Ovary (tissue), 9 donors: ENCODE results near the gene CDCA4. TPM values are rescaled to one million over a fixed set of nuclear protein-coding genes. Genes with fewer than 3 reads are reported as not detected.

Source experiments
- DNase-seq, 5 donors: peaks; one replicate each; pipeline ENCODE4 v3.0.0-alpha.2; 2019 to 2020
- H3K27ac ChIP-seq, 2 donors: fragments of 200-600 bp; one replicate each; pipeline versions ENCODE4 v1.5.1 to v1.8.0; 2019 to 2022
- H3K27me3 ChIP-seq: fragments of 200-600 bp; one replicate; pipeline ENCODE4 v1.8.0; 2022
- H3K36me3 ChIP-seq: fragments of 200-600 bp; sonication (generic); one replicate; pipeline ENCODE4 v1.5.1; 2019
- H3K4me1 ChIP-seq: one replicate; pipeline ENCODE4 v1.8.1; 2013; ENCODE audit warnings: mild to moderate bottlenecking, moderate library complexity; ENCODE audit not compliant: insufficient read depth
- H3K4me3 ChIP-seq: fragments of 200-600 bp; sonication (generic); one replicate; pipeline ENCODE4 v1.5.1; 2017
- H3K9me3 ChIP-seq, 2 donors: fragments of 200-600 bp in 1 of 2; sonication (generic) in 1 of 2; one replicate each; pipeline versions ENCODE4 v1.5.1 to v1.8.1; 2013 to 2019; ENCODE audit warnings: mild to moderate bottlenecking in 1 of 2, moderate library complexity in 1 of 2
- CTCF ChIP-seq, 3 donors: fragments of 450-650 bp in 2 of 3; fragments of 200-600 bp in 1 of 3; IDR thresholded peaks; one replicate each; pipeline versions ENCODE4 v1.5.1 to v1.8.0; 2016 to 2022; ENCODE audit warnings: antibody characterized with exemption in 3 of 3, mild to moderate bottlenecking in 1 of 3
- EP300 ChIP-seq: sonication (generic); formaldehyde crosslinking; IDR thresholded peaks from one replicate; pipeline ENCODE4 v1.6.1; 2017; ENCODE audit warnings: antibody characterized with exemption
- POLR2A ChIP-seq: fragments of 450-650 bp; IDR thresholded peaks from one replicate; pipeline ENCODE4 v1.6.1; 2017; ENCODE audit warnings: antibody characterized with exemption, mild to moderate bottlenecking, moderate library complexity
- WGBS, 3 donors: extraction: QIAGEN DNeasy Blood & Tissue Kit in 1 of 3; methylation state at CpG; one replicate each; pipeline versions ENCODE4 v1.1.5 to v1.1.7; 2013 to 2017; 5-methylcytosine and 5-hydroxymethylcytosine counted together
- intact Hi-C, 4 donors: fragments of 100-400 bp; cut with DNase I; formaldehyde crosslinking; loops; one replicate each; pipeline versions ENCODE4 v1.11.0 to v1.15.1; 2022 to 2023
- polyA plus RNA-seq, 2 donors: library from polyadenylated mRNA; stranded (reverse); fragments of 200-250 nt in 1 of 2; fragments of 350-450 nt in 1 of 2; fragmentation: Illumina TruSeq in 1 of 2; extraction: RNeasy Lipid Tissue Mini Kit (QIAGEN cat#74804) in 1 of 2; gene quantifications; one replicate each; pipeline ENCODE4 v1.2.3, GENCODE V29; 2013 to 2014
- total RNA-seq, 7 donors: library from RNA; depleted of rRNA in 2 of 7; stranded (reverse); fragments of >200 nt in 2 of 7; fragmentation: NEBNext Ultra II Directional in 3 of 7; extraction: Animal tissue kit (Norgen Biotek cat#: 25700) in 3 of 7; gene quantifications; one replicate each; pipeline versions ENCODE4 v1.1.0 to v1.2.4, GENCODE V29; 2016 to 2023
- donor health status: DM: no; HTN: no; CAD: no; lungs with moderate emphysema.
- donor health status: DM: no; HTN: no; CAD: no.
- donor health status: Bipolar disorder and iron deficiency.
- donor health status: DM: yes; HTN: yes; CAD: no.
- donor health status: DM: no; HTN: no; CAD: no.
- donor health status: DM: yes; HTN: yes; CAD: no.

CDCA4 gene
- total and polyA plus RNA-seq, 9 donors = 2.9 to 9.4 (median 7.4) TPM

GRCh38 chr14:104996483-104996882 is 24.4 kb downstream of the CDCA4 start:
- H3K27ac ChIP-seq = no peak overlapping the region
- H3K36me3 ChIP-seq = no peaks in the 10 kb centered on the region
- no peak overlapping the region for H3K4me3 ChIP-seq
- no peaks in the 10 kb centered on the region for H3K27me3 ChIP-seq
- H3K9me3 ChIP-seq = no peaks in the 10 kb centered on the region
- intact Hi-C loops = no loop called here
- no peak for TF ChIP-seq CTCF (IDR thresholded peaks at IDR 0.05)
- no peak for TF ChIP-seq EP300
- TF ChIP-seq POLR2A = no peak
- 76 to 84% (median 81%) methylated on average over 13 of the region's 13 CpGs for WGBS, 3 donors
- no peaks in the 10 kb centered on the region for H3K4me1 ChIP-seq
- DNase-seq = no peak

- Histone ChIP-seq H3K36me3 (no peaks in the 10 kb centered on the region), H3K27me3 (no peaks in the 10 kb centered on the region), H3K9me3 (no peaks in the 10 kb centered on the region), H3K4me1 (no peaks in the 10 kb centered on the region), H3K4me3 (no peak overlapping the region), H3K27ac (no peak overlapping the region)
- intact Hi-C loops = no loop called here
- TF ChIP-seq CTCF (IDR thresholded peaks at IDR 0.05) (no peak), POLR2A (no peak)
- DNase-seq = no peak
- WGBS, 3 donors = 70 to 78% (median 73%) methylated on average over 5 of the region's 5 CpGs
Observed at GRCh38 chr14:104996032-104996431, 24.9 kb downstream of the CDCA4 start.

GRCh38 chr14:104994978-104995377 is 25.9 kb downstream of the CDCA4 start:
- no peaks in the 10 kb centered on the region for H3K36me3 ChIP-seq
- 75 to 83% (median 76%) methylated on average over 6 of the region's 6 CpGs for WGBS, 3 donors
- no peak overlapping the region for H3K27ac ChIP-seq
- no peaks in the 10 kb centered on the region for H3K27me3 ChIP-seq
- H3K4me1 ChIP-seq = no peaks in the 10 kb centered on the region
- intact Hi-C loops = no loop called here
- no peaks in the 10 kb centered on the region for H3K9me3 ChIP-seq
- H3K4me3 ChIP-seq = no peak overlapping the region
- DNase-seq = no peak
- TF ChIP-seq CTCF (IDR thresholded peaks at IDR 0.05) = no peak
- no peak for TF ChIP-seq POLR2A
- TF ChIP-seq EP300 = no peak

GRCh38 chr14:104993808-104994591 is 26.9 kb downstream of the CDCA4 start:
- WGBS, 3 donors = 74 to 81% (median 79%) methylated on average over 22 of the region's 22 CpGs
- H3K36me3 ChIP-seq = no peaks in the 10 kb centered on the region
- H3K9me3 ChIP-seq = no peaks in the 10 kb centered on the region
- no peak overlapping the region for H3K4me3 ChIP-seq
- TF ChIP-seq EP300 (no peak), CTCF (IDR thresholded peaks at IDR 0.05) (no peak), POLR2A (no peak)
- DNase-seq = no peak
- H3K27me3 ChIP-seq = no peaks in the 10 kb centered on the region
- H3K27ac ChIP-seq = no peak overlapping the region
- H3K4me1 ChIP-seq = no peaks in the 10 kb centered on the region
- intact Hi-C loops = no loop called here
